Suprapubic skin (tissue), 3 donors: ENCODE results near the gene YIPF2.

Experiments used
- CTCF ChIP-seq, 2 donors: fragments of 200-600 bp in 1 of 2; fragments of 450-650 bp in 1 of 2; sonication (generic) in 1 of 2; IDR thresholded peaks; one replicate each; pipeline ENCODE4 v1.5.1; 2016 to 2019; ENCODE audit warnings: antibody characterized with exemption in 2 of 2, mild to moderate bottlenecking in 1 of 2, moderate library complexity in 1 of 2
- POLR2A ChIP-seq, 2 donors: fragments of 450-650 bp; IDR thresholded peaks; one replicate each; pipeline ENCODE4 v1.6.1; 2017; ENCODE audit warnings: antibody characterized with exemption in 2 of 2, mild to moderate bottlenecking in 2 of 2, moderate library complexity in 2 of 2

- TF ChIP-seq POLR2A (IDR thresholded peaks at IDR 0.05) = no peak
- TF ChIP-seq CTCF (IDR thresholded peaks at IDR 0.05) = no peak
Measured at GRCh38 chr19:10915130-10916091, 13.0 kb downstream of the YIPF2 start.
